Transverse colon (tissue), 4 donors: ENCODE data around the gene ATL2. TPM values are rescaled to one million over a fixed set of nuclear protein-coding genes. Genes with fewer than 3 reads are reported as not detected.
"Not testable (repeated sequence)": the region's sequence is repeated elsewhere in the genome, so short reads cannot be mapped to it uniquely, and the experiment has no call there.

Experiments used
- DNase-seq: peaks from one replicate; pipeline ENCODE4 v3.0.0-alpha.2; 2019
- H3K27ac ChIP-seq, 4 donors: fragments of 200-600 bp; sonication (generic); 2 replicates each; pipeline ENCODE4 v1.5.1; 2016 to 2018; ENCODE audit warnings: inconsistent platforms in 4 of 4
- H3K27me3 ChIP-seq: fragments of 200-600 bp; sonication (generic); 2 replicates; pipeline ENCODE4 v1.5.1; 2017; ENCODE audit warnings: inconsistent platforms
- H3K36me3 ChIP-seq, 4 donors: fragments of 200-600 bp; sonication (generic); 2 replicates each; pipeline ENCODE4 v1.5.1; 2017 to 2019; ENCODE audit warnings: inconsistent platforms in 4 of 4
- H3K4me1 ChIP-seq, 4 donors: fragments of 200-600 bp; sonication (generic); 2 replicates each; pipeline ENCODE4 v1.5.1; 2017 to 2020; ENCODE audit warnings: inconsistent platforms in 4 of 4
- H3K4me3 ChIP-seq, 4 donors: fragments of 200-600 bp; sonication (generic); 1 replicate in 1 of 4; 2 replicates in 3 of 4; pipeline versions ENCODE4 v1.5.1 to v1.6.1; 2017 to 2019; ENCODE audit warnings: inconsistent platforms in 4 of 4
- H3K9me3 ChIP-seq, 2 donors: fragments of 200-600 bp; sonication (generic); 2 replicates each; pipeline ENCODE4 v1.5.1; 2017 to 2019; ENCODE audit warnings: inconsistent platforms in 2 of 2
- CTCF ChIP-seq, 5 experiments: fragments of 200-600 bp in 3 of 5; fragments of 450-650 bp in 2 of 5; sonication (generic) in 3 of 5; IDR thresholded peaks; 1 replicate in 2 of 5; 2 replicates in 3 of 5; pipeline ENCODE4 v1.5.1; 2016 to 2017; ENCODE audit warnings: antibody characterized with exemption in 5 of 5, inconsistent platforms in 3 of 5, mild to moderate bottlenecking in 2 of 5, moderate library complexity in 1 of 5
- EP300 ChIP-seq: sonication (generic); formaldehyde crosslinking; IDR thresholded peaks from one replicate; pipeline ENCODE4 v1.6.1; 2017; ENCODE audit warnings: antibody characterized with exemption, low read depth
- POLR2A ChIP-seq: fragments of 450-650 bp; IDR thresholded peaks from one replicate; pipeline ENCODE4 v1.6.1; 2016; ENCODE audit warnings: antibody characterized with exemption, mild to moderate bottlenecking, moderate library complexity
- POLR2AphosphoS5 ChIP-seq, 3 donors: sonication (generic); formaldehyde crosslinking; IDR thresholded peaks; one replicate each; pipeline ENCODE4 v1.6.1; 2016; ENCODE audit warnings: antibody characterized with exemption in 3 of 3
- WGBS, 2 donors: methylation state at CpG; one replicate each; pipeline ENCODE4 v1.1.5; 2018; ENCODE audit warnings: low coverage in 1 of 2; 5-methylcytosine and 5-hydroxymethylcytosine counted together
- in situ Hi-C, 4 donors: fragments of 200-750 bp; cut with MboI; loops; one replicate each; pipeline versions ENCODE4 v1.15.0 to v1.15.1; 2017; ENCODE audit warnings: low sequenced_read_pairs in 3 of 4, low pct_ligation_motif_present in 1 of 4, low pct_unique_long_range_greater_than_20kb in 1 of 4
- intact Hi-C: fragments of 100-400 bp; cut with DNase I; formaldehyde crosslinking; loops from one replicate; pipeline ENCODE4 v1.15.1; 2023; ENCODE audit warnings: low total_unique reads
- total RNA-seq, 4 donors: library from RNA; depleted of rRNA; stranded (reverse); fragments of >200 nt; gene quantifications; one replicate each; pipeline ENCODE4 v1.1.0, GENCODE V29; 2016

Gene ATL2
- total RNA-seq, 4 donors from 2014 or later, result 17.6 to 150 (median 69.1) TPM

DNA sequence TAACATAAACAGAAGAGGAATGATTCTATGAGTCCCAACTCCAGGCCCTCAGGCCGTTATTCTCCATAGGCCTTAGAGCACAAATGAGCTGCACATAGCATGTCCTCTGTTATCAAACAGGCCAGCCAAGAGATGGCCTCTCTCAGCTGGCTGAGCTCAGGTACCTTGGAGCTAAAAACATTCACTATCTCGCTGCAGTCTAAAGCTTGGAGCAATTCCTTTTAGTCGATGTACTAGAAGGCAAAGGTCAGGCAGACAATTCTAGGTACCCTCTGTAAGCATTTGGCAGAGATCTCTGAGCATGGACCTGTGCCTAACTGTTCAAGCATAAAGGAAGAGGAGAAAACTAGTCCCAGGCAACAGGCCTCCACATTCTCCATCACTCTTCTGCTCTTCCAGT lies 38.0 kb upstream of the ATL2 start:
- Histone ChIP-seq H3K9me3 (peaks cover 13% of the 10 kb centered on the region in 2 donors), H3K36me3 (no peaks in the 10 kb centered on the region), H3K27me3 (no peaks in the 10 kb centered on the region), H3K27ac (no peak overlapping the region), H3K4me3 (no peak overlapping the region), H3K4me1 (peaks cover 0 to 11% (median 3%) of the 10 kb centered on the region in 4 donors)
- DNase-seq, result no peak
- intact Hi-C loops (no loop called here), in situ Hi-C loops (no loop called here)
- 68 to 71% methylated on average over 1 to 3 of the region's 3 CpGs for WGBS, 2 donors
- TF ChIP-seq POLR2AphosphoS5 (IDR thresholded peaks at IDR 0.05) (no peak), CTCF (IDR thresholded peaks at IDR 0.05) (no peak), EP300 (no peak), POLR2A (no peak)

DNA sequence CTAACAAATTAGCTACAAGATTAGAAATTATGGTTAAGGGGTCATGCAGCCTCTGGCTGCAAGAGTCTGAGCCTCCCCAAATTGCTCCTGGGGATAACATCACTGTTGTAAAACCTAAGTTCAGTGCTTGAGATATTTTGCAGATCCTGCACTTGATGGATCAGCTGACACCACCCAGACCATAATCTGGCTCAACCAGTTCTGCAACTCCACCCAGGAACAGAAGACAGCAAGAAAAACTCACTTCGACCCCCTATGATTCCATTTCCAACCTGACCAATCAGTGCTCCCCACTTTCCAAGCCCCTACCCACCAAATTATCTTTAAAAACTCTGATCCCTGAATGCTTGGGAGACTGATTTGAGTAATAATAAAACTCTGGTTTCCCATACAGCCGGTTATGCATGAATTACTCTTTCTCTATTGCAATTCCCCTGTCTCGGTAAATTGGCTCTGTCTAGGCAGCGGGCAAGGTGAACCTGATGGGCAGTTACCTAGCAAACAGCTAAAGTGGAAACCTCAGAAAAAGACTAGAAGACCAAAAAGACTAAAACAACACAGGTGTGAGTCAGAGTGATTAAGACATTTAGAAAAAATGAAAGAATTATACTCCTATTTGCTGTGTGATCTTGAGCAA lies 35.3 kb upstream of the ATL2 start:
- H3K36me3 ChIP-seq, H3K27ac ChIP-seq, H3K4me3 ChIP-seq, intact Hi-C loops, H3K27me3 ChIP-seq, in situ Hi-C loops, DNase-seq: not testable (repeated sequence)
- Histone ChIP-seq H3K9me3 (peaks cover 13% of the 10 kb centered on the region in 2 donors), H3K4me1 (peaks cover 0 to 15% (median under 1%) of the 10 kb centered on the region in 4 donors)
- WGBS, 2 donors, result 86 to 91% methylated on average over 3 to 4 of the region's 4 CpGs

GRCh38 chr2:38409156-38410102 lies 32.4 kb upstream of the ATL2 start:
- peaks cover 0 to 27% (median 3%) of the 10 kb centered on the region in 4 donors for H3K4me1 ChIP-seq
- DNase-seq, result no peak
- H3K36me3 ChIP-seq, result no peaks in the 10 kb centered on the region
- 35 to 48% methylated on average over 2 of the region's 2 CpGs for WGBS, 2 donors
- no peak overlapping the region for H3K4me3 ChIP-seq
- peaks cover 13% of the 10 kb centered on the region in 2 donors for H3K9me3 ChIP-seq
- H3K27ac ChIP-seq, result peak overlapping the region in 3 of 4 donors; percentile 2 to 51 (median 23)
- in situ Hi-C loops, result no loop called here
- TF ChIP-seq POLR2A, result no peak
- no peak for TF ChIP-seq EP300
- TF ChIP-seq CTCF (IDR thresholded peaks at IDR 0.05), result no peak
- TF ChIP-seq POLR2AphosphoS5 (IDR thresholded peaks at IDR 0.05), result no peak
- H3K27me3 ChIP-seq, result no peaks in the 10 kb centered on the region
- intact Hi-C loops, result no loop called here

GRCh38 chr2:38407111-38407682 lies 30.1 kb upstream of the ATL2 start:
- Histone ChIP-seq H3K27ac (peak overlapping the region; percentile 2 to 54 (median 43)), H3K9me3 (peaks cover 2 to 3% of the 10 kb centered on the region in 2 donors), H3K36me3 (no peaks in the 10 kb centered on the region), H3K4me3 (no peak overlapping the region), H3K27me3 (no peaks in the 10 kb centered on the region), H3K4me1 (peaks cover 0 to 27% (median 3%) of the 10 kb centered on the region in 4 donors)
- 68% methylated on average over 4 of the region's 4 CpGs; no CpG with 5 or more reads in 1 of the 2 donors for WGBS, 2 donors
- intact Hi-C loops, result no loop called here
- TF ChIP-seq POLR2A (no peak), CTCF (IDR thresholded peaks at IDR 0.05) (no peak), POLR2AphosphoS5 (IDR thresholded peaks at IDR 0.05) (no peak), EP300 (no peak)
- in situ Hi-C loops, result no loop called here
- no peak for DNase-seq
